ENCODE measurements around the gene TAF1L.

DNA sequence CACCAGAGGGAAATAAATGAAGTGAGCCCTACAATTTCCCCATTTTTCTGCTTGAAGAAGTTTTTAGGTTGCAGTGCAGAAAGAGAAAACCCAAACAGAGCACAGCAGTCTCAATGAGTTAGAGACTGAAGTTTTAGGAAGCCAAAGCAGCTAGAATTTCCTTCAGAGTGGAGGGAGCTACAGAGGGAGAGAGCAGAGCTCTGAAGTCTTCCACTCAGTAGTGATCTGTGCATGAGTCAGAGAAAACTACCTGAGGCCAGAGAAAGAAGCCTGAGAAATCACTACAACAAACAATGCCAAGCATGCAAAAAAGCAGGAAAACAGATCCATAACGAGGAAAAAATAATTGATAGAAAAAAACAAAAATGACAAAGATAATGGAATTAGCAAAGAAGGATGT, 44.6 kb downstream of the TAF1L start:
- no peak for TF ChIP-seq CTCF (IDR thresholded peaks at IDR 0.05 in 4 of 5, conservative IDR thresholded peaks at IDR 0.05 in 1 of 5)
- TF ChIP-seq POLR2A (IDR thresholded peaks at IDR 0.05): no peak
